ENCODE results near the gene CHAF1A.

Gene CHAF1A

GRCh38 chr19:4379383-4380253, 22.8 kb upstream of the CHAF1A start:
- peak; percentile 46 for DNase-seq

- DNase-seq: peak; percentile 32
Observed at GRCh38 chr19:4380254-4380727, 22.1 kb upstream of the CHAF1A start.

- DNase-seq: no peak
Observed at GRCh38 chr19:4385291-4386040, 17.0 kb upstream of the CHAF1A start.

- DNase-seq: no peak
Observed at GRCh38 chr19:4386041-4386782, 16.2 kb upstream of the CHAF1A start.

GRCh38 chr19:4388337-4389063, 13.9 kb upstream of the CHAF1A start:
- DNase-seq: no peak

GRCh38 chr19:4389064-4389375, 13.4 kb upstream of the CHAF1A start:
- DNase-seq: no peak

DNA sequence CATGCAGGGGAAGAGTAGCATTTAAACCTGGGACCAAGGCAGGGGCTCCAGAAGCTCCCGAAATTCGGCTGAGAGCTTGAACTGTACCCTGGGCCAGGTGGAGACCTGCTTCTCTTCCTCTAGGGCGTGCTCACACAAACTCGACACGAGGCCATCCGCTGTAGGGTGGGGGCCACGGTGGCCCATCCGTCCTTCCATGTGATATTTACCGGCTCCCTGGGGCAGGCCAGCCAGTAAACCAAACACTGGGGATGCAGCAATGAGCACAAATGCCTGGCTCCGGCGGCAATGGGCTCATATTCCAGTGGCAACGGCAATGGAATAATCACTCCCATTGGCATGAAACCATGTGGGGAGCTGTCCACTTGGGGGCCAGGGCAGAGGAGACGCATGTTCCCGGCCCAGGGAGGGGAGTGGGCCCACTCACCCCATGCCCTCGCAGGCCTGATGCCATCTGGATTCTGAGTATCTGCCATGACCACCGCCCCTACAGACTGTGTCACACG, 12.9 kb upstream of the CHAF1A start:
- DNase-seq: no peak

DNA sequence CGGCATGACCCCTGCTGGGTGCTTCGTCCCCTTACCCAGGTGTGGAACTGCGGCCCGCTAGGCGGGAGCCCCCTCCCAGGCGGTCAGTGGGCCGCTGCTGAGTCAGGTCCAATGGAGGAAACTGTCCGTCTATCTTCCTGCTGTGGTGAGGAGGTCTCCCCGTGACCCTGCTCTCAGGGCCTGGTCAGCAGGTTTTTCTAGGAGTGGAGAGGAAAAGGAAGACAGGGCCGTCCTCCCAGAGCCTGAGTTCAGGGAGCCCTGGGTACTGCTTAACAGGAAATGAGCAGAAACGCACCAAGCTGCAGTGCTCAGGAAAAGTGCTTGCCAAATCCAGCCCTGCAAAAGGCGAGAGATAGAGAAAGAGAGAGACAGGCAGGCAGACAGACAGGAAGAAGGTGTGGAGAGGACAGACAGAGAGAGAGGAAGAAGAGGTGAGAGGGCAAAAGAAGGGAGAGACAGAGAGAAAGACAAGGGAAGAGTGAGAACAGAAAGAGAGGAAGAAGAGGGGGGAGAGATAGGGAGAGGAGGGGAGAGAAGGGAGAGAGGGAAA, 12.3 kb upstream of the CHAF1A start:
- DNase-seq: no peak

DNA sequence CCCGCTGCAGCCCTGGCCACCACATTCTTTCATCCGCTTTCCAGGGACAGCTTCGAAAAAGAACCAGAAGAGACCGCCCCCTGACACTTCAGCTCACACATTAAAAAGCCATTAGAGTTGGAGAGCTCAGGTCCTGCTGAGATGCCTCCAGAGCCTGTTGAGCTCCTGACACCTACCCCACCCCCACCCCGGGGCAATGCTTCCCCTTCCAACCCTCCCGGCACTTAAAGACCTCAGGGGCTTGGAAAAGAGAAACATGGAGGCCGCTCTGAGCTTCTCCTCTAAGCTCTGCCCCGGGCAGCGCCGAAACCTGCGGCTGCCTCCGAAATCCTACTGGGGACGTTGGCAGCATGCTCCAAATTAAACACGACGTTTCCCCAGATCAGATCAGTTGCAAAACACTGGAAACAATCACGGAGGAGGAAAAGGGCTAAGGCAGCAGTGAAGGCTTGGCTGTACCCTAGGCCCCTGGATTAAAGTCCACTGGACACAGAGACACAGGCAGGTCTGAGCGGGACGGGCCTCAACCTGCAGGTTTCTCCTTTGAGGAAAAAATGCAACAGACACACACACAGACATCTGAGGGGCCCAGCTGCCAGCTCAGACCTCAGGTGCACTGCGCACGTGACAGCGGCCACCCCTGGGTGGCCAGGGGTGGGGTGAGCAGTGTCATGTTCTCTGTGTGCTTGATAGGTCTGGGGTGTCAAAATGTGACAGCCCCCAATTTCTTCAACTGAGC, 11.7 kb upstream of the CHAF1A start:
- no peak for DNase-seq

GRCh38 chr19:4391306-4391693, 11.1 kb upstream of the CHAF1A start:
- no peak for DNase-seq

- DNase-seq: no peak
Observed at GRCh38 chr19:4391701-4392483, 10.5 kb upstream of the CHAF1A start.

- no peak for DNase-seq
Observed at GRCh38 chr19:4393947-4394590, 8.4 kb upstream of the CHAF1A start.

- DNase-seq: no peak
Observed at GRCh38 chr19:4396949-4397783, 5.3 kb upstream of the CHAF1A start.

- DNase-seq: peak; percentile 20
Observed at GRCh38 chr19:4399812-4400134, 2.7 kb upstream of the CHAF1A start.

GRCh38 chr19:4400135-4400936, 2.1 kb upstream of the CHAF1A start, which contains the start of gene SH3GL1:
TSS of gene SH3GL1 (minus strand) at chr19:4400547. CDS start at chr19:4400368, 179 bp downstream.
- peak; percentile 93 for DNase-seq

- DNase-seq: no peak
Observed at GRCh38 chr19:4401769-4402170, 670 bp upstream of the CHAF1A start.

DNA sequence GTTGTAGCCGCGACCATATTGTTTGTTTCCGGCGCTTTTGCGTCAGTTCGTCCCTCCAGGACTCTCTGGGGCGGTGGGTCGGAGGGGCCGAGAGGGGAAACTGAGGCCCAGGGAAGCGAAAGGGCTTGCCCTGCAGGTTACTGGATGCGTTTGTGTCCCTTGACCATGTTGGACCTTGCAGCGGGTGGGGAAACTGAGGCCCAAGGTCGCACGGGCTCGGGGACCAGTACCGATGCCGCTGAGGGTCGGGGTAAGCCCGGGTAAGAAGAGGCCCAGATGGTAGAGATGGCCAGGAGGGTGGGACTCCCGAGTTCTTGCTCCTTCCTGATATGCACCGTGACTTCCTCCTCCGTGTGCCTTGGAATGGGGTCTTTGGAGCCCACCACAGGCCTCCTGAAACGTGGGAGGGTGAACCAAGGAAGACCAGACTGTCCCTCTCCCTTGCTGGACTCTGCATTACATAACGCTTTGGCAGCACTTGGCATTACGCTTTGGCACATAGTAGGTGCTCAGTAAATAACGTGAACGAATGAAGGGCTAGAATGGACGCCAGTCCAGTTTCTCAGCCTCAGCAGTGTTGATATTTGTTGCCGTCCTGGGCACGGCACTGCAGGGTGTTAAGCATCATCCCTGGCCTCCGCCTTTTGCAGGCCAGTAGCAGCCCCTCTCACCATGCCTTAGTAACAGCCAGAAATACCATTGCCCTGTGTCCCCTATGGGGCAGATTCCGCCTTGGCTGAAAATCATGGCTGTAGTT, 743 bp downstream of the CHAF1A start:
- DNase-seq: no peak

GRCh38 chr19:4405977-4406376, 3.5 kb downstream of the CHAF1A start:
- no peak for DNase-seq

Measured in stimulated activated CD4-positive, alpha-beta T cell treated with anti-CD3 and anti-CD28 coated beads, Interleukin-4, amount 100 ng/mL, for 24 hours (primary cell).